CD4-positive, alpha-beta T cell treated with Interleukin-21 for 1 hour (primary cell): ENCODE data around the gene CCR5AS.
"Not testable (repeated sequence)": the region's sequence is repeated elsewhere in the genome, so short reads cannot be mapped to it uniquely, and the experiment has no call there.

Experiments
- DNase-seq: peaks from one replicate; pipeline ENCODE4 v3.0.0-alpha.2; 2020

The CCR5AS gene

GRCh38 chr3:46353090-46353489 is 53.8 kb downstream of the CCR5AS start:
- DNase-seq: no peak

GRCh38 chr3:46351646-46352045 is 55.2 kb downstream of the CCR5AS start:
- no peak for DNase-seq

- DNase-seq: no peak
Observed at GRCh38 chr3:46350262-46350565, 56.7 kb downstream of the CCR5AS start.

- peak; percentile 43 for DNase-seq
Observed at GRCh38 chr3:46349484-46350261, 57.2 kb downstream of the CCR5AS start.

DNA sequence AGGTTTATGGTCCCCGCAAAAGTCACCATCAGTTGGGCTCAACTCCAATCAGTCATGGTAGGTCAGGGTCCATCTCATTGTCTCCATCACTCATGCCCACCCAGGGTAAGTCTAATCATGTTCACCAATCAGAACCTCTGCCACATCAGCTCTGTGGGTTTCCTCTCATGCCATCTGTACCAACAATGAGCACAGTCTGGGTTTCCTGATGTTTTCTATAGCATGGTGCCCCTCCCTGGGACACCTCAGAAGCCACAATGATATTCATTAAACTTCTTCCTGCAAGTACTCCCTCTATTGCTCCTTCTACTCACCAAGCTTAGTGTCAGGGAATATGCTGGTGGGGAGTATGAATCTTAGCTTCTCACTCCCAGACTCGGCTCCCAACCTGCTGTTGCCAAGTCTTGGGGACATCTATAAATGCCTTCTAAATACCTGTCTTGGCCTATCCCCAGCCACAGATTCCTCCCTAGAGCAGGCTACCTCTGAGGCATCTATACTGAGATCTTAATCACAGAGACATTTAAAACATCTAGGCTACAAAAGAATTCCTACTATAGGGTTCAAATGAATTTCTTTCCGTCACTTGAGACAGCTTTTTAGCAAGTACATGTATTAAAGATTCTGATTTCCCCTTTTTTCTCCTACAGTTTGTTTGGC is 57.9 kb downstream of the CCR5AS start:
- no peak for DNase-seq

DNA sequence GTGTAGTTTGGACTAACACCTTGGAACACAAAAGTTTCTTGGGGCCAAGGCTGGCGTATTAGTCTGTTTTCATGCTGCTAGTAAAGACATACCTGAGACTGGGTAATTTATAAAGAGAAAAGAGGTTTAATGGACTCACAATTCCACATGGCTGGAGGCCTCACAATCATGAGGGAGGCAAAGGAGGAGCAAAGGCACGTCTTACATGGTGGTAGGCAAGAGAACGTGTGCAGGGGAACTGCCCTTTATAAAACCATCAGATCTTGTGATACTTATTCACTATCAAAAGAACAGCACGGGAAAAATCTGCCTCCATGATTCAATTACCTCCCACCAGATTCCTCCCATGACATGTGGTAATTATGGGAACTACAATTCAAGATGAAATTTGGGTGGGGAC is 62.4 kb downstream of the CCR5AS start:
- no peak for DNase-seq

GRCh38 chr3:46338840-46339239 is 68.0 kb downstream of the CCR5AS start:
- DNase-seq: no peak

- DNase-seq: no peak
Observed at GRCh38 chr3:46337911-46338310, 69.0 kb downstream of the CCR5AS start.

GRCh38 chr3:46335541-46335940 is 71.3 kb downstream of the CCR5AS start:
- no peak for DNase-seq

DNA sequence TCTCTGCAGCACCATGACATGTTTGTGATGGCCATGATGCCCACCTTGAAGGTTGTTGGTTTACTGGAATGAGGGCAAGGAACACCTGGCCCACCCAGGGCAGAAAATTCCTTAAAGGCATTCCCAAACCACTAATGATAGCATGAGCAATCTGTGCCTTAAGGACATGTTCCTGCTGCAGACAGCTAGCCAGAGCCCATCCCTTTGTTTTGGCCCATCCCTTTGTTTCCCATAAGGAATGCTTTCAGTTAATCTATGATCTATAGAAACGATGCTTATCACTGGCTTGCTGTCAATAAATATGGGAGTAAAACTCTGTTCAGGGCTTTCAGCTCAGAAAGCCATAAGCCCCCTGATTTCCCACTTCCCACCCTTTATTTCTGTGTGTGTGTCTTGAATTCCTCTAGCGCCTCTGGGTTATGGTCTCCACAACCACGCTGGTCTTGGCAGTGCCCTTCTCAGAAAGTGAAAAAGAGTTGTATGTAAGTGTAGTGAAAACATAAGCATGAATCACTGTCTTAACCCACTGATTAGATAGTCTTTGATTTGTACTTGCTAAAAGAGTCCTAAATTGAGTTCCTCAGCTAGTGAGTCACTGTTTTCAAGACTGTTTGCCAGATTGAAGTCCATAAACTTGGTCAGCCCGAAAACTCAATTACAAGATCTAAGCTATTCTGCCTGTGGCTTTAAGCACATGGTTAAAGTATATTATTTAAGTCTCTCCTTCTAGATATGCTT is 72.0 kb downstream of the CCR5AS start:
- DNase-seq: no peak

GRCh38 chr3:46330676-46331075 is 76.2 kb downstream of the CCR5AS start:
- DNase-seq: not testable (repeated sequence)

GRCh38 chr3:46325645-46326300 is 81.1 kb downstream of the CCR5AS start:
- no peak for DNase-seq

GRCh38 chr3:46324036-46324435 is 82.8 kb downstream of the CCR5AS start:
- no peak for DNase-seq

GRCh38 chr3:46321461-46322104 is 85.3 kb downstream of the CCR5AS start:
- DNase-seq: no peak

DNA sequence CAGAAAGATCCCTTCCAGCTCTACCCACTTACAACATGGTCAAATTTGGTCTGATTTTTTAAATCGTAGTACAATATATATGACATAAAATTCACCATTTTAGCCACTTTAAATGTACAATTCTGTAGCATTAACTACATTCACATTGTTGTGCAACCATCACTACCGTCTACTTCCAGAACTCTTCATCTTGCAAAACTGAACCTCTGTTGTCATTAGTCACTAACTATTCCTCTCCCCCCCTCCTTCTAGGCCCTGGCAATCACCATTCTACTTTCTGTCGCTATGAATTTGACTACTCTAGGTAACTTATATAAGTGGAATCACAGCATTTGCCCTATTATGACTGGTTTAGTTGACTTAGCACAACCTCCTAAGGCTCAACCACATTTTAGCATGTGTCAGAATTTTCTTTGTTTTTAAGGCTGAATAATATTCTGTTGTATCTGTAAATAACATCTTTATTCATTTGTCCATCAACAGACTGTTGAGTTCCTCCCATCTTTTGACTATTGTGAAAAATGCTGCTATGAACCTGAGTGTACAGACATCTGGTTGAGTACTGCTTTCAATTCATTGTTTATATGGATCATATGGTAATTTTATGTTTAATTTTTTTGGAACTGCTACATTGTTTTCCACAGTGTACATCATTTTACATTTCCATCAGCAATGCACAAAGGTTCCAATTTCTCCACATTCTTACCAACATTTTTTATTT is 88.5 kb downstream of the CCR5AS start:
- no peak for DNase-seq

- DNase-seq: no peak
Observed at GRCh38 chr3:46316206-46316605, 90.7 kb downstream of the CCR5AS start.

GRCh38 chr3:46314517-46314916 is 92.3 kb downstream of the CCR5AS start:
- DNase-seq: no peak
